ENCODE data around the gene CS.
"Not testable (repeated sequence)": the region's sequence is repeated elsewhere in the genome, so short reads cannot be mapped to it uniquely, and the experiment has no call there.

DNA sequence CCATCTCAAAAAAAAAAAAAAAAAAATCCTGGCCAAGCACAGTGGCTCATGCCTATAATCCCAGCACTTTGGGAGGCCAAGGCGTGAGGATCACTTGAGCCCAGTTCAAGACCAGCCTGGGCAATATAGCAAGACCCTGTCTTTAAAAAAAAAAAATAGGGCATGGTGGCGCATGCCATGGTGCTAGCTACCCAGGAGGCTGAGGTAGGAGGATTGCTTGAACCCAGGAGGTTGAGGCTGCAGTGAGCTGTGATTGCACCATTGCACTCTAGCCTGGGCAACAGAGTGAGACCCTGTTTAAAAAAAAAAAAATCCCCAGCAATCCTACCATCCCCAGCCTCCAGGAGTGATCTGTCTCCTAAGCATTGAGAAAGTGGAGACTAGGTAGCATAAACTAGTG, 42.2 kb upstream of the CS start:
- TF ChIP-seq, protein P1, sequence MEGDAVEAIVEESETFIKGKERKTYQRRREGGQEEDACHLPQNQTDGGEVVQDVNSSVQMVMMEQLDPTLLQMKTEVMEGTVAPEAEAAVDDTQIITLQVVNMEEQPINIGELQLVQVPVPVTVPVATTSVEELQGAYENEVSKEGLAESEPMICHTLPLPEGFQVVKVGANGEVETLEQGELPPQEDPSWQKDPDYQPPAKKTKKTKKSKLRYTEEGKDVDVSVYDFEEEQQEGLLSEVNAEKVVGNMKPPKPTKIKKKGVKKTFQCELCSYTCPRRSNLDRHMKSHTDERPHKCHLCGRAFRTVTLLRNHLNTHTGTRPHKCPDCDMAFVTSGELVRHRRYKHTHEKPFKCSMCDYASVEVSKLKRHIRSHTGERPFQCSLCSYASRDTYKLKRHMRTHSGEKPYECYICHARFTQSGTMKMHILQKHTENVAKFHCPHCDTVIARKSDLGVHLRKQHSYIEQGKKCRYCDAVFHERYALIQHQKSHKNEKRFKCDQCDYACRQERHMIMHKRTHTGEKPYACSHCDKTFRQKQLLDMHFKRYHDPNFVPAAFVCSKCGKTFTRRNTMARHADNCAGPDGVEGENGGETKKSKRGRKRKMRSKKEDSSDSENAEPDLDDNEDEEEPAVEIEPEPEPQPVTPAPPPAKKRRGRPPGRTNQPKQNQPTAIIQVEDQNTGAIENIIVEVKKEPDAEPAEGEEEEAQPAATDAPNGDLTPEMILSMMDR (IDR thresholded peaks at IDR 0.05) = not testable (repeated sequence)
- TF ChIP-seq POLR2A (IDR thresholded peaks at IDR 0.05) = not testable (repeated sequence)

Data from esophagus squamous epithelium (tissue), 4 donors.